ENCODE measurements around the gene CATSPERD. TPM values are rescaled to one million over a fixed set of nuclear protein-coding genes. Genes with fewer than 3 reads are reported as not detected.

CATSPERD gene
- total RNA-seq, 2 donors from 2014 or later = not detected

- peaks cover 72% of the 10 kb centered on the region for H3K4me1 ChIP-seq
- ATAC-seq (no peak), DNase-seq (no peak)
- intact Hi-C loops (cut with DNase I) = no loop called here
- 42 to 73% methylated on average over 16 to 33 of the region's 33 CpGs for WGBS, 2 donors
- H3K36me3 ChIP-seq (replicated peaks in 1 of 2; ENCODE audit: insufficient read depth in 1 of 2, low read depth in 2 of 2) = no peaks in the 10 kb centered on the region
- H3K4me3 ChIP-seq = no peak overlapping the region
- H3K27ac ChIP-seq = no peak overlapping the region
- H3K9me3 ChIP-seq = no peaks in the 10 kb centered on the region
- TF ChIP-seq CTCF (IDR thresholded peaks at IDR 0.05) (no peak), POLR2A (IDR thresholded peaks at IDR 0.05) (no peak)
- H3K27me3 ChIP-seq = no peaks in the 10 kb centered on the region
These were observed 81.6 kb downstream of the CATSPERD start for GRCh38 chr19:5801796-5802619.

GRCh38 chr19:5803441-5803751, 83.0 kb downstream of the CATSPERD start:
- H3K4me3 ChIP-seq = no peak overlapping the region
- no peak for ATAC-seq
- no peaks in the 10 kb centered on the region for H3K27me3 ChIP-seq
- peaks cover 64% of the 10 kb centered on the region for H3K4me1 ChIP-seq
- WGBS, 2 donors = 0 to 13% methylated on average over 1 to 8 of the region's 8 CpGs
- no peaks in the 10 kb centered on the region for H3K9me3 ChIP-seq
- no peak for TF ChIP-seq CTCF (IDR thresholded peaks at IDR 0.05)
- no peak for TF ChIP-seq POLR2A (IDR thresholded peaks at IDR 0.05)
- H3K36me3 ChIP-seq (replicated peaks in 1 of 2; ENCODE audit: insufficient read depth in 1 of 2, low read depth in 2 of 2) = no peaks in the 10 kb centered on the region
- intact Hi-C loops (cut with DNase I) = no loop called here
- no peak for DNase-seq
- H3K27ac ChIP-seq = peak overlapping the region in 3 of 4 donors; percentile 50 to 86 (median 75)

- WGBS, 2 donors = 1 to 3% methylated on average over 9 to 51 of the region's 54 CpGs
- no peaks in the 10 kb centered on the region for H3K9me3 ChIP-seq
- DNase-seq (peak; percentile 93 to 96 (median 95)), ATAC-seq (peak; percentile 83)
- TF ChIP-seq POLR2A (IDR thresholded peaks at IDR 0.05) = peak in 2 of 3 donors; percentile 19 to 26
- peak; percentile 96 to 100 (median 99) for TF ChIP-seq CTCF (IDR thresholded peaks at IDR 0.05)
- H3K4me3 ChIP-seq = no peak overlapping the region
- peak overlapping the region; percentile 59 to 86 (median 68) for H3K27ac ChIP-seq
- intact Hi-C loops (cut with DNase I) = no loop called here
- peaks cover 58% of the 10 kb centered on the region for H3K4me1 ChIP-seq
- H3K27me3 ChIP-seq = no peaks in the 10 kb centered on the region
- H3K36me3 ChIP-seq (replicated peaks in 1 of 2; ENCODE audit: insufficient read depth in 1 of 2, low read depth in 2 of 2) = no peaks in the 10 kb centered on the region
These were observed 83.5 kb downstream of the CATSPERD start for GRCh38 chr19:5803752-5804515.

GRCh38 chr19:5804516-5805461, 84.4 kb downstream of the CATSPERD start, which contains the start of gene NRTN:
Gene NRTN, plus strand, starts transcription at chr19:5805067. Its CDS starts 19,099 bp downstream, at chr19:5824166.
- DNase-seq = peak; percentile 60 to 74 (median 71)
- TF ChIP-seq CTCF (IDR thresholded peaks at IDR 0.05) (no peak), POLR2A (IDR thresholded peaks at IDR 0.05) (no peak)
- H3K9me3 ChIP-seq = no peaks in the 10 kb centered on the region
- WGBS, 2 donors = 2 to 5% methylated on average over 9 to 60 of the region's 107 CpGs
- ATAC-seq = peak; percentile 72
- H3K4me3 ChIP-seq = peak within 1 kb of the TSS; percentile 29 to 64
- H3K4me1 ChIP-seq = peaks cover 50% of the 10 kb centered on the region
- H3K27me3 ChIP-seq = no peaks in the 10 kb centered on the region
- H3K27ac ChIP-seq = peak within 1 kb of the TSS; percentile 81 to 97 (median 84)
- no peaks in the 10 kb centered on the region for H3K36me3 ChIP-seq (replicated peaks in 1 of 2; ENCODE audit: insufficient read depth in 1 of 2, low read depth in 2 of 2)
- intact Hi-C loops (cut with DNase I) = loop anchor here (5.0 kb wide), 1 partner anchor 88 kb away; no protein-coding TSS in a partner anchor

Data from body of pancreas (tissue), 4 donors.